22Rv1 (cell line): ENCODE data around the gene BMAL1.

Experiments used
- H3K27ac ChIP-seq: fragments of 450-650 bp; 2 replicates; pipeline ENCODE4 v1.5.1; 2017
- CTCF ChIP-seq: fragments of 450-650 bp; IDR thresholded peaks from 2 replicates; pipeline ENCODE4 v1.5.1; 2017; ENCODE audit warnings: mild to moderate bottlenecking
- ZFX ChIP-seq: fragments of 450-650 bp; IDR thresholded peaks from 2 replicates; pipeline ENCODE4 v1.6.1; 2017; ENCODE audit warnings: antibody characterized with exemption, borderline replicate concordance

BMAL1 gene

GRCh38 chr11:13291800-13292199 lies 14.2 kb downstream of the BMAL1 start:
- H3K27ac ChIP-seq, result no peak overlapping the region
- TF ChIP-seq CTCF (no peak), ZFX (no peak)

GRCh38 chr11:13292970-13293369 lies 15.4 kb downstream of the BMAL1 start:
- H3K27ac ChIP-seq, result no peak overlapping the region
- no peak for TF ChIP-seq CTCF
- no peak for TF ChIP-seq ZFX

GRCh38 chr11:13294178-13294577 lies 16.6 kb downstream of the BMAL1 start:
- no peak overlapping the region for H3K27ac ChIP-seq
- TF ChIP-seq CTCF (no peak), ZFX (no peak)

GRCh38 chr11:13294771-13295579 lies 17.4 kb downstream of the BMAL1 start:
- no peak for TF ChIP-seq ZFX
- no peak for TF ChIP-seq CTCF
- H3K27ac ChIP-seq, result no peak overlapping the region

GRCh38 chr11:13297308-13297916 lies 19.8 kb downstream of the BMAL1 start:
- no peak overlapping the region for H3K27ac ChIP-seq
- TF ChIP-seq CTCF, result no peak
- TF ChIP-seq ZFX, result no peak

- no peak overlapping the region for H3K27ac ChIP-seq
- TF ChIP-seq CTCF, result no peak
- no peak for TF ChIP-seq ZFX
These were observed 20.3 kb downstream of the BMAL1 start for GRCh38 chr11:13297917-13298356.

- no peak overlapping the region for H3K27ac ChIP-seq
- TF ChIP-seq CTCF, result no peak
These were observed 21.2 kb downstream of the BMAL1 start for GRCh38 chr11:13298765-13299164.
